Mammary epithelial cell (primary cell): ENCODE results near the gene TSPAN11.

ENCODE experiments used
- EZH2 ChIP-seq: IDR thresholded peaks from 2 replicates; pipeline ENCODE4 v1.6.1; 2012; ENCODE audit warnings: low read length, inconsistent platforms, borderline replicate concordance
- TF ChIP-seq, protein P1 (sequence below), 2 donors: IDR thresholded peaks in 1 of 2; conservative IDR thresholded peaks in 1 of 2; 2 replicates each; pipeline ENCODE4 v1.5.1; 2011 to 2012; ENCODE audit warnings: inconsistent platforms in 2 of 2, low read length in 2 of 2, mild to moderate bottlenecking in 2 of 2, control low read depth in 1 of 2, low read depth in 1 of 2; ENCODE audit not compliant: insufficient read depth in 1 of 2; ENCODE audit errors: extremely low read depth in 1 of 2

DNA sequence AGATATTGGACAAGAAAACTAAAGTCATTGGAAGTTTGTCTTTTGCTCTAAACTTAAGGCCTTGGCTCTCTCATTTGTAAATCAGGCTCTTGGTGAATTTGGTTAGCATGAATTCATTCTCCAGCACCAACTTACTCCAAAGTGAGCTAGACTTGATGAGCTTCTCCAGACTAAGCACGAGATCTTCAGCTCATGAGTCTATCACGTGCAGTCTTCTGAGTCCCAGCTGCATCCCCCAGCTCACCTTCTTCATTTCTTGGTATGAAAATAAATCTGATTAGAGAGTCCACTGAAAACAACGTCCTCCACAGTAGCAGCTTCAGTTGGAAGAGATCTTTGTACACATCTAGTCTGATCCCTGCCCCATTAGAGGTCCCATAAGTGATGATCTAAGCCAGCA is 94.6 kb downstream of the TSPAN11 start:
- TF ChIP-seq, protein P1, sequence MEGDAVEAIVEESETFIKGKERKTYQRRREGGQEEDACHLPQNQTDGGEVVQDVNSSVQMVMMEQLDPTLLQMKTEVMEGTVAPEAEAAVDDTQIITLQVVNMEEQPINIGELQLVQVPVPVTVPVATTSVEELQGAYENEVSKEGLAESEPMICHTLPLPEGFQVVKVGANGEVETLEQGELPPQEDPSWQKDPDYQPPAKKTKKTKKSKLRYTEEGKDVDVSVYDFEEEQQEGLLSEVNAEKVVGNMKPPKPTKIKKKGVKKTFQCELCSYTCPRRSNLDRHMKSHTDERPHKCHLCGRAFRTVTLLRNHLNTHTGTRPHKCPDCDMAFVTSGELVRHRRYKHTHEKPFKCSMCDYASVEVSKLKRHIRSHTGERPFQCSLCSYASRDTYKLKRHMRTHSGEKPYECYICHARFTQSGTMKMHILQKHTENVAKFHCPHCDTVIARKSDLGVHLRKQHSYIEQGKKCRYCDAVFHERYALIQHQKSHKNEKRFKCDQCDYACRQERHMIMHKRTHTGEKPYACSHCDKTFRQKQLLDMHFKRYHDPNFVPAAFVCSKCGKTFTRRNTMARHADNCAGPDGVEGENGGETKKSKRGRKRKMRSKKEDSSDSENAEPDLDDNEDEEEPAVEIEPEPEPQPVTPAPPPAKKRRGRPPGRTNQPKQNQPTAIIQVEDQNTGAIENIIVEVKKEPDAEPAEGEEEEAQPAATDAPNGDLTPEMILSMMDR (conservative IDR thresholded peaks at IDR 0.05 in 1 of 2, IDR thresholded peaks at IDR 0.05 in 1 of 2; ENCODE audit: extremely low read depth in 1 of 2, insufficient read depth in 1 of 2, low read depth in 1 of 2, low read length in 2 of 2), result no peak
- TF ChIP-seq EZH2, result no peak
